HepG2 (cell line): Measurements from ENCODE around the gene PRDM7. TPM values are rescaled to one million over a fixed set of nuclear protein-coding genes. Genes with fewer than 3 reads are reported as not detected.

Source experiments
- FOXK1 ChIP-seq: sonication (generic); formaldehyde crosslinking; IDR thresholded peaks from 2 replicates; pipeline ENCODE4 v1.4.0; 2020; ENCODE audit warnings: low read depth, missing genetic modification reagents, borderline replicate concordance
- HIVEP1 ChIP-seq: sonication (generic); formaldehyde crosslinking; IDR thresholded peaks from 2 replicates; pipeline ENCODE4 v1.4.0; 2020; ENCODE audit warnings: mild to moderate bottlenecking, missing genetic modification reagents
- KAT7 ChIP-seq: IDR thresholded peaks from 2 replicates; pipeline ENCODE4 v1.6.1; 2018; ENCODE audit warnings: borderline replicate concordance, missing compliant biosample characterization
- KDM5A ChIP-seq: fragments of 200-600 bp; sonication (generic); IDR thresholded peaks from 2 replicates; pipeline ENCODE4 v1.7.0; 2018; ENCODE audit warnings: antibody characterized with exemption, mild to moderate bottlenecking, low read length, borderline replicate concordance
- PHF5A ChIP-seq: IDR thresholded peaks from one replicate; pipeline ENCODE4 v1.6.1; 2018; ENCODE audit warnings: low read depth, missing genetic modification reagents; ENCODE audit not compliant: unreplicated experiment
- TCF7L2 ChIP-seq: IDR thresholded peaks from 2 replicates; pipeline ENCODE4 v1.6.1; 2011; ENCODE audit warnings: mild to moderate bottlenecking, low read depth, low read length, moderate library complexity
- ZNF251 ChIP-seq: sonication (generic); formaldehyde crosslinking; IDR thresholded peaks from 2 replicates; pipeline ENCODE4 v1.9.0; 2021; ENCODE audit warnings: mild to moderate bottlenecking, missing genetic modification reagents
- ZNF367 ChIP-seq: sonication (generic); formaldehyde crosslinking; IDR thresholded peaks from 2 replicates; pipeline ENCODE4 v1.4.0; 2020; ENCODE audit warnings: missing genetic modification reagents, borderline replicate concordance
- ZNF572 ChIP-seq: sonication (generic); formaldehyde crosslinking; IDR thresholded peaks from 2 replicates; pipeline ENCODE4 v1.5.1; 2020; ENCODE audit warnings: mild to moderate bottlenecking, missing genetic modification reagents
- ZNF629 ChIP-seq: sonication (generic); formaldehyde crosslinking; conservative IDR thresholded peaks from 2 replicates; pipeline ENCODE4 v1.5.0; 2020; ENCODE audit warnings: missing genetic modification reagents
- ZNF670 ChIP-seq: sonication (generic); formaldehyde crosslinking; IDR thresholded peaks from 2 replicates; pipeline ENCODE4 v1.8.0; 2022; ENCODE audit warnings: mild to moderate bottlenecking, missing genetic modification reagents, borderline replicate concordance
- ZNF7 ChIP-seq: IDR thresholded peaks from 2 replicates; pipeline ENCODE4 v1.6.1; 2016; ENCODE audit warnings: missing biosample characterization, missing genetic modification reagents
- ZNF761 ChIP-seq: sonication (generic); formaldehyde crosslinking; conservative IDR thresholded peaks from 2 replicates; pipeline ENCODE4 v1.4.0; 2020; ENCODE audit warnings: mild to moderate bottlenecking, missing genetic modification reagents
- ZSCAN30 ChIP-seq: sonication (generic); formaldehyde crosslinking; IDR thresholded peaks from 2 replicates; pipeline ENCODE4 v1.5.0; 2020; ENCODE audit warnings: mild to moderate bottlenecking, missing genetic modification reagents
- ZSCAN9 ChIP-seq: IDR thresholded peaks from 2 replicates; pipeline ENCODE4 v1.6.1; 2016; ENCODE audit warnings: borderline replicate concordance
- polyA plus RNA-seq, 8 experiments: library from polyadenylated mRNA; depleted of rRNA in 3 of 8; stranded (reverse) in 7 of 8; unstranded in 1 of 8; fragments of >200 nt; fragmentation: Illumina TruSeq in 4 of 8; extraction: Trizol in 4 of 8; gene quantifications; 2 replicates each; pipeline versions ENCODE4 v1.2.1 to v1.2.3, GENCODE V29; 2011 to 2016; ENCODE audit warnings: low read depth in 4 of 8, missing spikeins in 1 of 8, mixed read lengths in 1 of 8; ENCODE audit not compliant: insufficient read depth in 1 of 8
- total RNA-seq, 5 experiments: library from RNA; depleted of rRNA; stranded (reverse); fragments of >200 nt; fragmentation: Illumina TruSeq; extraction: Trizol; gene quantifications; 2 replicates each; pipeline ENCODE4 v1.2.3, GENCODE V29; 2016; ENCODE audit warnings: low read depth in 1 of 5
- TF ChIP-seq, protein P1 (sequence below): sonication (generic); formaldehyde crosslinking; IDR thresholded peaks from 2 replicates; pipeline ENCODE4 v1.5.1; 2020; ENCODE audit warnings: missing genetic modification reagents, mild to moderate bottlenecking, borderline replicate concordance
- TF ChIP-seq, protein P2 (sequence below): sonication (generic); formaldehyde crosslinking; IDR thresholded peaks from 2 replicates; pipeline ENCODE4 v1.4.0; 2020; ENCODE audit warnings: missing genetic modification reagents, mild to moderate bottlenecking, borderline replicate concordance
- TF ChIP-seq, protein P3 (sequence below): IDR thresholded peaks from 2 replicates; pipeline ENCODE4 v1.6.1; 2016; ENCODE audit warnings: mild to moderate bottlenecking, missing biosample characterization, missing genetic modification reagents
- TF ChIP-seq, protein P4 (sequence below): sonication (generic); formaldehyde crosslinking; IDR thresholded peaks from 2 replicates; pipeline ENCODE4 v1.4.0; 2020; ENCODE audit warnings: missing genetic modification reagents, mild to moderate bottlenecking, borderline replicate concordance
- TF ChIP-seq, protein P5 (sequence below): sonication (generic); formaldehyde crosslinking; IDR thresholded peaks from 2 replicates; pipeline ENCODE4 v1.8.0; 2022; ENCODE audit warnings: mild to moderate bottlenecking, missing genetic modification reagents, borderline replicate concordance
- TF ChIP-seq, protein P6 (sequence below): sonication (generic); formaldehyde crosslinking; IDR thresholded peaks from 2 replicates; pipeline ENCODE4 v1.5.0; 2020; ENCODE audit warnings: mild to moderate bottlenecking, missing genetic modification reagents

PRDM7 gene
- total and polyA plus RNA-seq, 2 of the 13 experiments (the other 11 are each of a cell fraction or from before 2014, with no cell fraction given), result not detected

DNA sequence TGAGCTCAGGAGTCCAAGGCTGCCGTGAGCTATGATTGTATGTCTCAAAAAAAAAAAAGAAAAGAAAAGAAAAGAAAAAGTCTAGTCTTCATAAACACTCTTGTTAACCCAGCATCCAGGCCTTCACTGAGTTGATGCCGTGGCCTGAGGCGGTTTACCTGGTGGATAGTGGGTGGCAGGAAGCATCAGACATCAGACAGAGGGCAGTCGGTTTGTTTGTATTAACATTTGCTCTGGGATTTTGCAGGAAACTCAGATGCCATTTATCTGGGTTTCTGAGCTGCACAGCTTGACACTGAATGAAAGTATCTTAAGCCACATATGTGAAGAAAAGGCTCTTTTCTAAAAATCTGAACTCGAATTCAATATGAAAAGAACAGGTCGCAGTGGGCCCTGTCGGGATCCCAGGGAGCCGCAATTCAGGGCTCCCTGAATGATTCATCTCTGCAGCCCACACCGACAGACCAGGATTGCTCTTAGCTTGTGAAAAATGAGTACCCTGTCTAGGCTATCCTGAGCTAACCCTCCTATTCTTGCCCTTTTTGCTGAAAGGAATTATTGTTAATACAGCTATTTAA lies 56.8 kb downstream of the PRDM7 start (continued):
- TF ChIP-seq ZNF367 (CRISPR knock-in tag), result no peak
- TF ChIP-seq FOXK1 (CRISPR knock-in tag), result no peak
- TF ChIP-seq, protein P1, sequence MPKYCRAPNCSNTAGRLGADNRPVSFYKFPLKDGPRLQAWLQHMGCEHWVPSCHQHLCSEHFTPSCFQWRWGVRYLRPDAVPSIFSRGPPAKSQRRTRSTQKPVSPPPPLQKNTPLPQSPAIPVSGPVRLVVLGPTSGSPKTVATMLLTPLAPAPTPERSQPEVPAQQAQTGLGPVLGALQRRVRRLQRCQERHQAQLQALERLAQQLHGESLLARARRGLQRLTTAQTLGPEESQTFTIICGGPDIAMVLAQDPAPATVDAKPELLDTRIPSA, result no peak
- TF ChIP-seq, protein P2, sequence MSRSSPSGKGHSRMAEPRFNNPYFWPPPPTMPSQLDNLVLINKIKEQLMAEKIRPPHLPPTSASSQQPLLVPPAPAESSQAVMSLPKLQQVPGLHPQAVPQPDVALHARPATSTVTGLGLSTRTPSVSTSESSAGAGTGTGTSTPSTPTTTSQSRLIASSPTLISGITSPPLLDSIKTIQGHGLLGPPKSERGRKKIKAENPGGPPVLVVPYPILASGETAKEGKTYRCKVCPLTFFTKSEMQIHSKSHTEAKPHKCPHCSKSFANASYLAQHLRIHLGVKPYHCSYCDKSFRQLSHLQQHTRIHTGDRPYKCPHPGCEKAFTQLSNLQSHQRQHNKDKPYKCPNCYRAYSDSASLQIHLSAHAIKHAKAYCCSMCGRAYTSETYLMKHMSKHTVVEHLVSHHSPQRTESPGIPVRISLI, result no peak
- no peak for TF ChIP-seq ZNF629
- TF ChIP-seq KDM5A, result peak; percentile 39; the same call in 1 of the 2 replicates
- TF ChIP-seq, protein P3, sequence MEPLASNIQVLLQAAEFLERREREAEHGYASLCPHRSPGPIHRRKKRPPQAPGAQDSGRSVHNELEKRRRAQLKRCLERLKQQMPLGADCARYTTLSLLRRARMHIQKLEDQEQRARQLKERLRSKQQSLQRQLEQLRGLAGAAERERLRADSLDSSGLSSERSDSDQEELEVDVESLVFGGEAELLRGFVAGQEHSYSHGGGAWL (CRISPR knock-in tag), result no peak
- TF ChIP-seq ZSCAN9 (CRISPR knock-in tag), result no peak
- TF ChIP-seq TCF7L2, result no peak
- TF ChIP-seq ZNF572 (CRISPR knock-in tag), result no peak
- 0 out of 2 replicates have a peak, but pooled peaks have one; percentile 51 for TF ChIP-seq ZSCAN30 (CRISPR knock-in tag)
- TF ChIP-seq, protein P4, sequence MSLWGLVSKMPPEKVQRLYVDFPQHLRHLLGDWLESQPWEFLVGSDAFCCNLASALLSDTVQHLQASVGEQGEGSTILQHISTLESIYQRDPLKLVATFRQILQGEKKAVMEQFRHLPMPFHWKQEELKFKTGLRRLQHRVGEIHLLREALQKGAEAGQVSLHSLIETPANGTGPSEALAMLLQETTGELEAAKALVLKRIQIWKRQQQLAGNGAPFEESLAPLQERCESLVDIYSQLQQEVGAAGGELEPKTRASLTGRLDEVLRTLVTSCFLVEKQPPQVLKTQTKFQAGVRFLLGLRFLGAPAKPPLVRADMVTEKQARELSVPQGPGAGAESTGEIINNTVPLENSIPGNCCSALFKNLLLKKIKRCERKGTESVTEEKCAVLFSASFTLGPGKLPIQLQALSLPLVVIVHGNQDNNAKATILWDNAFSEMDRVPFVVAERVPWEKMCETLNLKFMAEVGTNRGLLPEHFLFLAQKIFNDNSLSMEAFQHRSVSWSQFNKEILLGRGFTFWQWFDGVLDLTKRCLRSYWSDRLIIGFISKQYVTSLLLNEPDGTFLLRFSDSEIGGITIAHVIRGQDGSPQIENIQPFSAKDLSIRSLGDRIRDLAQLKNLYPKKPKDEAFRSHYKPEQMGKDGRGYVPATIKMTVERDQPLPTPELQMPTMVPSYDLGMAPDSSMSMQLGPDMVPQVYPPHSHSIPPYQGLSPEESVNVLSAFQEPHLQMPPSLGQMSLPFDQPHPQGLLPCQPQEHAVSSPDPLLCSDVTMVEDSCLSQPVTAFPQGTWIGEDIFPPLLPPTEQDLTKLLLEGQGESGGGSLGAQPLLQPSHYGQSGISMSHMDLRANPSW (CRISPR knock-in tag), result no peak
- TF ChIP-seq, protein P5, sequence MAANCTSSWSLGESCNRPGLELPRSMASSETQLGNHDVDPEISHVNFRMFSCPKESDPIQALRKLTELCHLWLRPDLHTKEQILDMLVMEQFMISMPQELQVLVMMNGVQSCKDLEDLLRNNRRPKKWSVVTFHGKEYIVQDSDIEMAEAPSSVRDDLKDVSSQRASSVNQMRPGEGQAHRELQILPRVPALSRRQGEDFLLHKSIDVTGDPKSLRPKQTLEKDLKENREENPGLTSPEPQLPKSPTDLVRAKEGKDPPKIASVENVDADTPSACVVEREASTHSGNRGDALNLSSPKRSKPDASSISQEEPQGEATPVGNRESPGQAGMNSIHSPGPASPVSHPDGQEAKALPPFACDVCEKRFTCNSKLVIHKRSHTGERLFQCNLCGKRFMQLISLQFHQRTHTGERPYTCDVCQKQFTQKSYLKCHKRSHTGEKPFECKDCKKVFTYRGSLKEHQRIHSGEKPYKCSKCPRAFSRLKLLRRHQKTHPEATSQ (CRISPR knock-in tag), result no peak
- 0 out of 2 replicates have a peak, but pooled peaks have one; percentile 5 for TF ChIP-seq ZNF670 (CRISPR knock-in tag)
- TF ChIP-seq PHF5A (CRISPR knock-in tag), result no peak
- no peak for TF ChIP-seq ZNF7 (CRISPR knock-in tag)
- 0 out of 2 replicates have a peak, but pooled peaks have one; percentile 1 for TF ChIP-seq ZNF761 (CRISPR knock-in tag)
- no peak for TF ChIP-seq HIVEP1 (CRISPR knock-in tag)
- TF ChIP-seq ZNF251 (CRISPR knock-in tag), result no peak
- TF ChIP-seq, protein P6, sequence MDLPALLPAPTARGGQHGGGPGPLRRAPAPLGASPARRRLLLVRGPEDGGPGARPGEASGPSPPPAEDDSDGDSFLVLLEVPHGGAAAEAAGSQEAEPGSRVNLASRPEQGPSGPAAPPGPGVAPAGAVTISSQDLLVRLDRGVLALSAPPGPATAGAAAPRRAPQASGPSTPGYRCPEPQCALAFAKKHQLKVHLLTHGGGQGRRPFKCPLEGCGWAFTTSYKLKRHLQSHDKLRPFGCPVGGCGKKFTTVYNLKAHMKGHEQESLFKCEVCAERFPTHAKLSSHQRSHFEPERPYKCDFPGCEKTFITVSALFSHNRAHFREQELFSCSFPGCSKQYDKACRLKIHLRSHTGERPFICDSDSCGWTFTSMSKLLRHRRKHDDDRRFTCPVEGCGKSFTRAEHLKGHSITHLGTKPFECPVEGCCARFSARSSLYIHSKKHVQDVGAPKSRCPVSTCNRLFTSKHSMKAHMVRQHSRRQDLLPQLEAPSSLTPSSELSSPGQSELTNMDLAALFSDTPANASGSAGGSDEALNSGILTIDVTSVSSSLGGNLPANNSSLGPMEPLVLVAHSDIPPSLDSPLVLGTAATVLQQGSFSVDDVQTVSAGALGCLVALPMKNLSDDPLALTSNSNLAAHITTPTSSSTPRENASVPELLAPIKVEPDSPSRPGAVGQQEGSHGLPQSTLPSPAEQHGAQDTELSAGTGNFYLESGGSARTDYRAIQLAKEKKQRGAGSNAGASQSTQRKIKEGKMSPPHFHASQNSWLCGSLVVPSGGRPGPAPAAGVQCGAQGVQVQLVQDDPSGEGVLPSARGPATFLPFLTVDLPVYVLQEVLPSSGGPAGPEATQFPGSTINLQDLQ, result 0 out of 2 replicates have a peak, but pooled peaks have one; percentile 29
- TF ChIP-seq KAT7 (CRISPR knock-in tag), result no peak
